Adrenal gland (tissue), 12 donors: ENCODE measurements around the gene MAGEB3. TPM values are rescaled to one million over a fixed set of nuclear protein-coding genes. Genes with fewer than 3 reads are reported as not detected.

Experiments
- DNase-seq, 7 donors: peaks; one replicate each; pipeline ENCODE4 v3.0.0-alpha.2; 2019 to 2020
- H3K27ac ChIP-seq, 5 donors: fragments of 200-600 bp; sonication (generic) in 4 of 5; 1 replicate in 3 of 5; 2 replicates in 2 of 5; pipeline versions ENCODE4 v1.5.1 to v1.8.0; 2016 to 2020; ENCODE audit warnings: mild to moderate bottlenecking in 1 of 5
- H3K27me3 ChIP-seq: fragments of 200-600 bp; 2 replicates; pipeline ENCODE4 v1.8.0; 2021
- H3K36me3 ChIP-seq, 2 donors: fragments of 200-600 bp; replicated peaks in 1 of 2; 1 replicate in 1 of 2; 2 replicates in 1 of 2; pipeline versions ENCODE4 v1.5.1 to v1.8.0; 2018 to 2022
- H3K4me1 ChIP-seq, 2 donors: fragments of 200-600 bp; replicated peaks in 1 of 2; 1 replicate in 1 of 2; 2 replicates in 1 of 2; pipeline versions ENCODE4 v1.5.1 to v1.8.0; 2018 to 2021
- H3K4me3 ChIP-seq, 4 donors: fragments of 200-600 bp; sonication (generic) in 3 of 4; one replicate each; pipeline ENCODE4 v1.5.1; 2016 to 2018
- H3K9me3 ChIP-seq, 3 donors: fragments of 200-600 bp; sonication (generic) in 1 of 3; replicated peaks in 1 of 3; 1 replicate in 2 of 3; 2 replicates in 1 of 3; pipeline versions ENCODE4 v1.5.1 to v1.8.0; 2016 to 2021
- POLR2A ChIP-seq, 2 donors: fragments of 450-650 bp; IDR thresholded peaks; one replicate each; pipeline ENCODE4 v1.6.1; 2017; ENCODE audit warnings: antibody characterized with exemption in 2 of 2, mild to moderate bottlenecking in 2 of 2, moderate library complexity in 1 of 2
- WGBS, 4 donors: extraction: QIAGEN DNeasy Blood & Tissue Kit in 2 of 4; methylation state at CpG; one replicate each; pipeline versions ENCODE4 v1.1.5 to v1.1.7; 2013 to 2017; 5-methylcytosine and 5-hydroxymethylcytosine counted together
- intact Hi-C, 2 donors: fragments of 100-400 bp; cut with DNase I; formaldehyde crosslinking; loops; one replicate each; pipeline versions ENCODE4 v1.14.1 to v1.15.0; 2022 to 2023
- polyA plus RNA-seq, 3 donors: library from polyadenylated mRNA; stranded (reverse); fragments of 200-250 nt in 2 of 3; fragments of 350-450 nt in 1 of 3; fragmentation: Illumina TruSeq in 1 of 3; extraction: RNeasy Lipid Tissue Mini Kit (QIAGEN cat#74804) in 1 of 3; gene quantifications; one replicate each; pipeline ENCODE4 v1.2.3, GENCODE V29; 2013 to 2014
- total RNA-seq, 9 donors: library from RNA; depleted of rRNA in 4 of 9; stranded (reverse); fragments of >200 nt in 4 of 9; fragments of 120-200 nt in 1 of 9; fragmentation: NEBNext Ultra II Directional in 1 of 9; extraction: Animal tissue kit (Norgen Biotek cat#: 25700) in 1 of 9; gene quantifications; one replicate each; pipeline versions ENCODE4 v1.1.0 to v1.2.4, GENCODE V29; 2013 to 2023
- TF ChIP-seq, protein P1 (sequence below), 6 experiments: fragments of 450-650 bp in 4 of 6; fragments of 200-600 bp in 2 of 6; sonication (generic) in 1 of 6; IDR thresholded peaks; 1 replicate in 5 of 6; 2 replicates in 1 of 6; pipeline versions ENCODE4 v1.5.1 to v1.8.0; 2016 to 2021; ENCODE audit warnings: antibody characterized with exemption in 6 of 6, mild to moderate bottlenecking in 2 of 6, moderate library complexity in 1 of 6
- donor health status: healthy with polysubstance abuse.
- donor health status: Bipolar disorder and iron deficiency.
- donor health status: DM: yes; HTN: yes; CAD: no.
- donor health status: DM: no; HTN: no; CAD: no.
- donor health status: DM: no; HTN: no; CAD: no.
- donor health status: DM: yes; HTN: yes; CAD: no.

MAGEB3 gene
- total and polyA plus RNA-seq, 12 donors = 0.03 to 0.71 TPM; not detected in 10

DNA sequence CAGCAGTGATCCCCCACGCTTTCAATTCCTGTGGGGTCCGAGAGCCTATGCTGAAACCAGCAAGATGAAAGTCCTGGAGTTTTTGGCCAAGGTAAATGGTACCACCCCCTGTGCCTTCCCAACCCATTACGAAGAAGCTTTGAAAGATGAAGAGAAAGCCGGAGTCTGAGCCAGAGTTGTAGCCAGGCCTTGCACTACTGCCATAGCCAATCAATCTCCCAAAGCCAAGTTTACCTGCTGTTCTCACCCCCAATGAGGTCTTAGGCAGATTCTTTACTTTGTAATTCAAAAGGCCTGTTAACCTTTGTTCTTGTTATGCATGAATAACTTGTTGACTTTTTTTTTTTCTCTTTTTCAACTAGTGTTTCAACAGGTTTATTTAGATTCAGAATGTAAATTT lies 11.1 kb upstream of the MAGEB3 start:
- DNase-seq = no peak
- intact Hi-C loops = no loop called here
- 73 to 87% (median 82%) methylated on average over 4 of the region's 4 CpGs for WGBS, 4 donors

DNA sequence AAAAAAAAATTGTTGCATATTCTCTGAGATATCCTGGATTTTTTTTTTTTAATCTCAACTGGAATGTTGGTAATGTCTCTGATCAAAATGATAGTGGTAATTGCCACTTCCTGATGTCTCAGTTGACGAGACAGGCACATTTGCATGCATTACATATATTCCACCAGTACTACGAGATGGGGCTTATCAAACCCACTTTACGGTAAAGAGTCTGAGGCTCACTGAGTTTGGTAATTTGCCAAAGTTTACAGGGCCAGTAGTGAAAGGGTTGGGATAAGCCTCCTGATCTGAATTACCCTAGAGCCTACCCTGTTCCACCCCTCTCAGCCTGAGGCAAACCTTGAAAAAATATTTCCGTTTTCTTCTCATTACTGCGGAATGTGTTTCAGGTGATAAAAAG lies 9.8 kb upstream of the MAGEB3 start:
- Histone ChIP-seq H3K9me3 (no peaks in the 10 kb centered on the region), H3K4me3 (no peak overlapping the region), H3K27me3 (no peaks in the 10 kb centered on the region), H3K27ac (no peak overlapping the region), H3K36me3 (no peaks in the 10 kb centered on the region), H3K4me1 (no peaks in the 10 kb centered on the region)
- intact Hi-C loops = no loop called here
- WGBS, 4 donors = 77 to 86% (median 81%) methylated on average over 5 of the region's 5 CpGs
- no peak for DNase-seq
- TF ChIP-seq, protein P1, sequence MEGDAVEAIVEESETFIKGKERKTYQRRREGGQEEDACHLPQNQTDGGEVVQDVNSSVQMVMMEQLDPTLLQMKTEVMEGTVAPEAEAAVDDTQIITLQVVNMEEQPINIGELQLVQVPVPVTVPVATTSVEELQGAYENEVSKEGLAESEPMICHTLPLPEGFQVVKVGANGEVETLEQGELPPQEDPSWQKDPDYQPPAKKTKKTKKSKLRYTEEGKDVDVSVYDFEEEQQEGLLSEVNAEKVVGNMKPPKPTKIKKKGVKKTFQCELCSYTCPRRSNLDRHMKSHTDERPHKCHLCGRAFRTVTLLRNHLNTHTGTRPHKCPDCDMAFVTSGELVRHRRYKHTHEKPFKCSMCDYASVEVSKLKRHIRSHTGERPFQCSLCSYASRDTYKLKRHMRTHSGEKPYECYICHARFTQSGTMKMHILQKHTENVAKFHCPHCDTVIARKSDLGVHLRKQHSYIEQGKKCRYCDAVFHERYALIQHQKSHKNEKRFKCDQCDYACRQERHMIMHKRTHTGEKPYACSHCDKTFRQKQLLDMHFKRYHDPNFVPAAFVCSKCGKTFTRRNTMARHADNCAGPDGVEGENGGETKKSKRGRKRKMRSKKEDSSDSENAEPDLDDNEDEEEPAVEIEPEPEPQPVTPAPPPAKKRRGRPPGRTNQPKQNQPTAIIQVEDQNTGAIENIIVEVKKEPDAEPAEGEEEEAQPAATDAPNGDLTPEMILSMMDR (IDR thresholded peaks at IDR 0.05) = no peak
- no peak for TF ChIP-seq POLR2A (IDR thresholded peaks at IDR 0.05)

More for the DNA sequence above, 11.1 kb upstream of the MAGEB3 start:
- H3K27me3 ChIP-seq = no peaks in the 10 kb centered on the region
- no peak overlapping the region for H3K4me3 ChIP-seq
- H3K27ac ChIP-seq = no peak overlapping the region
- no peaks in the 10 kb centered on the region for H3K4me1 ChIP-seq
- H3K36me3 ChIP-seq = no peaks in the 10 kb centered on the region
- TF ChIP-seq, protein P1 (IDR thresholded peaks at IDR 0.05) = no peak
- no peak for TF ChIP-seq POLR2A (IDR thresholded peaks at IDR 0.05)
- no peaks in the 10 kb centered on the region for H3K9me3 ChIP-seq

DNA sequence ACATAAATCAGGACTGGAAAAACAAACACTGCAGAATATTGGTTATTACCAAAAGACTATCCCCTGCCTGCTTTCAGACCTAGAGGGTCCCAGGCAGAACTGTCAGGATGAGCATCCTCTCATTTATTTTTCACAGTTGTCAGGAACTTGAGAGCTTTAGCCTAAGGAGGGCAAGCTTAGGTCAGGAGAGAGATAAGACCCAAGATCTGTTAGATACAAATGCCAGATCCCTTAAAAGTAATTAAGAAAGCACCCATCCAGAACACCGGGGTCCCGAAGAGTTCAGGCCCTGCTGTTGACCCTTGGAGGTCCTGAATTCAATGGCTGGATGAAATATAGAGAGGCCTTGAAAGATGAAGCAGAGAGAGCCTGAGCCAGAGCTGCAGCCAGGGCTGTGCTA lies 5.9 kb upstream of the MAGEB3 start:
- no peak overlapping the region for H3K4me3 ChIP-seq
- WGBS, 4 donors = 19 to 69% (median 36%) methylated on average over 2 of the region's 2 CpGs
- H3K9me3 ChIP-seq = no peaks in the 10 kb centered on the region
- no peak overlapping the region for H3K27ac ChIP-seq
- TF ChIP-seq POLR2A (IDR thresholded peaks at IDR 0.05) = no peak
- TF ChIP-seq, protein P1 (IDR thresholded peaks at IDR 0.05) = no peak
- DNase-seq = no peak
- H3K4me1 ChIP-seq = no peaks in the 10 kb centered on the region
- intact Hi-C loops = no loop called here
- H3K27me3 ChIP-seq = no peaks in the 10 kb centered on the region
- no peaks in the 10 kb centered on the region for H3K36me3 ChIP-seq

DNA sequence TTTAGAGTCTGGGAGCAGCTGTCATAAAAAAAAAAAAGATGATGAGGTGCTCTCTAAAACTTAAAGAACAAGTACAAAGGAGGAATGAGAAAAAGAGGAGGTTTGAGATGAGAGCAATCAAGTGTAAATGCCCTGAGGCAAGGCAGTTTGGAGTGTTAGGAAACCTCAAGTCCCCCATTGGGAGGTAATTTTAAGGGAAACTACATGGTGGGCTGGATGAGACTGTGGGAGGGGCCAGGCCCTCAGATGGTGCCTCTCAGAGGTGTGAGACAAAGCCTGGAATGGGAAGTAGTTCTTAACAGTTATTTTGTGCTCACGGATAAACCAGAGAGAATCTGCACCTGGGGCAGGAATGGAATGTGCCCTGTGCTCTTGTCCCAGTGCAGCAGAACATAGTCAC lies 1.9 kb upstream of the MAGEB3 start:
- no peak overlapping the region for H3K27ac ChIP-seq
- H3K9me3 ChIP-seq = no peaks in the 10 kb centered on the region
- H3K4me3 ChIP-seq = no peak overlapping the region
- no peaks in the 10 kb centered on the region for H3K36me3 ChIP-seq
- WGBS, 4 donors = 50 to 71% (median 62%) methylated on average over 1 of the region's 1 CpG
- intact Hi-C loops = no loop called here
- no peak for DNase-seq
- TF ChIP-seq POLR2A (IDR thresholded peaks at IDR 0.05) = no peak
- TF ChIP-seq, protein P1 (IDR thresholded peaks at IDR 0.05) = no peak
- H3K4me1 ChIP-seq = no peaks in the 10 kb centered on the region
- no peaks in the 10 kb centered on the region for H3K27me3 ChIP-seq
